NCI-H446 treated with DMSO at 0.1 percent for 48 hours (cell line): ENCODE results near the gene ABCA10.

Experiments
- DNase-seq: peaks from one replicate; lab custom pipeline; 2025; lab: John Stamatoyannopoulos, UW

The ABCA10 gene

GRCh38 chr17:69098625-69099024 is 130.0 kb downstream of the ABCA10 start:
- no peak for DNase-seq
